Posterior vena cava (tissue), 2 donors: Measurements from ENCODE around the gene CEP85. TPM values are rescaled to one million over a fixed set of nuclear protein-coding genes. Genes with fewer than 3 reads are reported as not detected.
"Not testable (repeated sequence)": the region's sequence is repeated elsewhere in the genome, so short reads cannot be mapped to it uniquely, and the experiment has no call there.

Experiments used
- DNase-seq: peaks from one replicate; pipeline ENCODE4 v3.0.0-alpha.2; 2020; ENCODE audit warnings: low spot score
- intact Hi-C, 2 donors: fragments of 100-400 bp; cut with DNase I; formaldehyde crosslinking; loops; one replicate each; pipeline versions ENCODE4 v1.14.1 to v1.14.2; 2022 to 2023
- total RNA-seq, 2 donors: library from RNA; stranded (reverse); fragmentation: NEBNext Ultra II Directional; extraction: Animal tissue kit (Norgen Biotek cat#: 25700); gene quantifications; one replicate each; pipeline ENCODE4 v1.2.1, GENCODE V29; 2021
- donor health status: DM: yes; HTN: yes; CAD: no.
- donor health status: DM: yes; HTN: yes; CAD: no.

Gene CEP85
- total RNA-seq, 2 donors from 2014 or later = 2.8 to 3.7 TPM

DNA sequence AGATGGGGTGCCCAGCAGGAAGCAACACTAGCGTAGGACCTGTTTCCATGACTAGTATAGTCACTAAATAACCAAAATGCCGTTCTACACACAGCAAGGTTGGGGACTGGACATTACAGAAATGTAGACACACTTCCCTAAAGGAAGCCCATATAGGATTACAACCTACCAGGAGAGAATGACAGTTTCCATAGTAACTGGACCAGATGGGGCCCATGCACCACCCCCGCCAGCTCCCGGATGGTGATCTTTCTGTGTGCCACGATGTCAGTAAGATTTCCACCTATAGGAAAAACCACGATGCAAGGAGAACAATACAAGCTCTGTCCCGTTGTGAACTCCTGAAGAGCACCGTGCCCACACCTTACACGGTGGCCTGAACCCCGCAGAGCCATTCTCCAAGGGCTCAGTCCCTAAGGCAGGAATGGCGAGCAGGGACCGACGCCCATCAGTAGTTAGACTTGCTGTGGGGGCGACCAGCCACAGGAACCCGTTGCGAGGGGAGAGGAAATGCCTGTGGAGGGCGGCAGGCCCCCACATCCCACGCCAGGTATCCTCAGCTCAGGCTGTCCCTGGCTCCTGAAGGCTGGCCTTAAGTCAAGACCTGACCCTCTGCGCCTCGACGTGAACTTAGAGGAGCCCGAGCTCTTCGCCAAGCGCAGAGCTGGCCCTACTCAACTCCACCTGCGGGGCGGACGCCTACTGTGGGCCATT, 13.6 kb upstream of the CEP85 start:
- peak; percentile 65 for DNase-seq
- intact Hi-C loops = no loop called here

DNA sequence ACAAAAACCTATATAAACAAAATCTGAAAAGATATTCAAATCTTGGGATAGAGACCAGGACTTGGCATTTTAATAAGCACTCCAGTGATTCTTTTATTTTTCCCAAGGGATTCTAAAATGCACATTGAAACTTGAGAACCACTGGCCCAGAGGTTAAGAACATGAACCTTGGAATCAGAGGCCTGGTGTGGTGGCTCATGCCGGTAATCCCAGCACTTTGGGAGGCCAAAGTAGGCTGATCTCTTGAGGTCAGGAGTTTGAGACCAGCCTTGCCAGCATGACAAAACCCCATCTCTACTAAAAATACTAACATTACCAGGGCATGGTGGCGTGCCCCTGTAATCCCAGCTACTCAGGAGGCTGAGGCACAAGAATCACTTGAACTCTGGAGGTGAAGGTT, 12.9 kb upstream of the CEP85 start:
- intact Hi-C loops = no loop called here
- peak; percentile 10 for DNase-seq

DNA sequence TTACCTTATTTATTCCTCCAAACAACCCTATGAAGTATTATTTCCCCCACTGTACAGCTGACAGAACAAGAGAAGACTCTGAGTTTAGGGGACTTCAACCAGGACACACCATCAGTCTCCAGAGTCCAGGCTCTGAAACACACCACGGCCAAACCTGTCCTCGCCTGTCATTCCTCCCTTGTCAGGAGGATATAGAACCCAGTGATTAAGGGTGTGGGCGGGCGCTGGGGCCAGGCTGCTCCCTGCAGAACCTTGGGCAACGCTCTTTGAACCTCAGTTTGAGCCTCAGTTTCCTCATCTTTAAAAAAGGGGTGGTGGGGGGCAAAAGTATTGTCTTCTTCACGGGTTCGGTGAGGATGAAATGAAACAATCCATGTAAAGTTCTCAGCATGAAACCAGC, 9.4 kb upstream of the CEP85 start:
- peak; percentile 52 for DNase-seq
- intact Hi-C loops = no loop called here

DNA sequence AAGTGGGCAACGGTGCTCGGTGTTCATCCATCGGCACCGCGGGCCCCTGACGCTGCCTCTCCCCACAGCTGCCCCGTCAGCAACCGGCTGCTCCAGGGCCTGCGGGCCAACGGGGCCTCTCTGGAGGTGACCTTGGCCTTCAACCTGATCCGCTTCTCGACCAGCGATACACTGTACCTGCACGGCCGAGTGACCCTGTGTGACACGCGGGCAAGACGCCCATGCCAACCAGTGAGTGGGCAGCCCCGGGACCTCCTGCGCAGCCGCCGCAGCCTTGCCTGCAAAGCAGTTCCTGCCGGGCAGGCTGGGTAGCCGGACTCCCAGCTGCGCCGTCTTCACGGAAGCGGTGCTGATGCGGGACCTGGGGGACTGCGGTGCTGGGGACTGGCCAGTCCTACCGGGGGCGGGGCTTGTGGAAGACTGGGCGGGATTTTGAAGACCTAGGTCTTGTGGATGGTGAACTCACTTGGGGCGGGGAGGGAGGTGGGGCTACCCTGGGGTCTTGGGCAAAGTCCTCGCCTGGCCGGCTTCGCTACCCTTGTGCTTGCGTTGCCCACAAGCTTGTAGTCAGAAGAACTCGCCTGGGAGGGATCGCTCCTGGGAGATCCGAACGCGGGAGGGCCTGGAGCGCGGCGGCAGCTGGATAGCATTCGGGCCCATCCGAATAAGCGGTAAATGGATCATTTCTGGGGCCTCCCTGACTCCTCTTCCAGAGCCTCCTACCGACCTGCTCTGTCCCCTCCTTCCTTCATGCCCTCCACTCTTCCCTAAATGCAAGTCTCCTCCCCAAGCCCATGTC, 8.8 kb upstream of the CEP85 start:
- intact Hi-C loops = no loop called here
- DNase-seq = peak; percentile 87

DNA sequence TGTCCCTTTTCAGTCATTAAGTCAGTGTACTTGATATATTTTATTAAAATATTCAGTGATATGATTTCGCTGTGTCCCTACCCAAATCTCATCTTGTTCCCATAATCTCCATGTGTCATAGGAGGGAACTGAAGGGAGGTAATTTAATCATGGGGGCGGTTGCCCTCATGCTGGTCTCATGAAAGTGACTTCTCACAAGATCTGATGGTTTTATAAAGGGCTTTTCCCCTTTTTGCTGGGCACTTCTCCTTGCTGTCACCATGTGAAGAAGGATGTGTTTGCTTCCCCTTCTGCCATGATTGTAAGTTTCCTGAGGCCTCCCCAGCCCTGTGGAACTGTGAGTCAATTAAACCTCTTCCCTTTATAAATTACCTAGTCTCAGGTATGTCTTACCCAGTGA, 3.3 kb upstream of the CEP85 start:
- DNase-seq, intact Hi-C loops: not testable (repeated sequence)

DNA sequence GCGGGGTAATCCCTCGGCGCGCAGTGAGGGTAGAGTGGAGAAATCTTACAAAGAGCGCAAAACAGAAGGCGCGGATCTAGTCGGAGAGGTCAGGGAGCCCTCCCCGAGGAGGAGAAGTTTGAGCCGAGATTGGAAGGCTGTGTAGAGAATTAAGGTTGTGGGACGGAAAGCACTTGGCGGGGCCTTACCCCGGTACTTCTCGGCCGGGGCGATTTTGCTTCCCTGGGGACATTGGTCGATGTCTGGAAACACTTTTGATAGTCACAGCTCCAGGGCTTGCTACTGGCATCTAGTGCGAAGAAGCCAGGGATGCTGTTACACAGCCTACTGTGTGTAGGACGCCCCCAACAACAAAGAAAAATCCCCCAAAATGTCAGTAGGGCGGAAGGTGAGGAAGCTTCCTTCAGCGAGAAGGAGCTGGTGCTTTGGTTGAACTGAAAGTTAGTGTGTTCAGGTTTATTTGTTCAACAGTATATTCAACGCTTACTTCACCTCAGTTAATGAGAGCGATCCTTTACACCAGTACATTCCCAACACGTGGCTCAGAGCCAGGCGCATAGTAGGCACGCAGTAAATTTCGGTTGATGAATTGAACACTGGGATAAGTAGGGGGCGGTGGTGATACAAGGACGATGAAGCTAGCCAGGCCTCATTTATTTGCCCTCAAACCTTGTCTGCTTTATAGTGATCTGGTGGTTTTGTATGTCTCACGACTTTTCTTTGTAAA, 807 bp downstream of the CEP85 start:
- DNase-seq = no peak
- intact Hi-C loops = no loop called here

DNA sequence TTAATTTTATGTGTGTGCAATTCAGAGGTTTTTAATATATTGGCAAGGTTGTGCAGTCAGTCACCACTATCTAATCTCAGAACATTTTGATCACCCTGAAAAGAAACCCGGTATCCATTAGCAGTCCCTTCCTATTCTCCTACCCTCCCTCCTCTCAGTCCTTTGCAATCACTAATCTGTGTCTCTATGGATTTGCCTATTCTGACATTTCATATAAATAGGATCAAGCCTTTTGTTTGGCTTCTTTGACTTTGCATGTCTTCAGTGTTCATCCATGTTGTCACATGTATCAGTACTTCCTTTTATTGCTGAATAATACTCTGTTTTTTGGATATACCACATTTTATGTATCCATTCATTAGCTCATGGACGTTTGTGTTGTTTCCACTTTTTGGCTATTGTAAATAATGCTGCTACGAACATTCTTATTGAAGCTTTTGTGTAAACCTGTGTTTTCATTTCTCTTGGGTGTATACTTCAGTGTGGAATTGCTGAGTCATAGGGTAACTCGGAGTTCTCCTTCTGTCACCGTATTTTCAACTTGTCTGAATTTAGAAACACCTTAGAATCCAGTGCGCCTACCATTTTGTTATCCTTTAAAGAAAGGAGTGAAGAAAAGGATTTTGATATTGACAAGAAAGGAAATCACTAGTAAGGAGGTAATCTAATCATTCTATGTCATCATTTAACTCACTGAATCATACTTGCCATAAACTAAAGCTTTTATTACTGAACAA, 3.4 kb downstream of the CEP85 start:
- no peak for DNase-seq
- intact Hi-C loops = no loop called here

DNA sequence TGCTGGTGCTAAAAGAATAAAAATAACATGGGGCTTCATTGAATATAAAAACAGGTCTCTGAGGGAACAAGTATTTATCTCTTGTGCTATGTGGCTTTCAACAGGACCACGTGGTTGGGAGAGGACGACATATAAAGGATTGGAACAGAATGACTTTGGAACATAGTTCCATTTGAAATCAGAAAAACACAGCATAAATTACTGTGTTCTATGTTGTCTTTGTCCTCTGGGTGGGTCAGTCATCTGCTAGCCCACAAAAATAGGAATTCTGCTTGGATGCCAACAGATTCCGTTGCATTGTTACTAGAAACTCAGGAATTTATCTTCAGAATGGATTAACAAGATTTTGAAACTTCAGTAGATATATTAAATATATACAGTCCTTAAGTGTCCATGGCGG, 5.9 kb downstream of the CEP85 start:
- no peak for DNase-seq
- intact Hi-C loops = no loop called here

DNA sequence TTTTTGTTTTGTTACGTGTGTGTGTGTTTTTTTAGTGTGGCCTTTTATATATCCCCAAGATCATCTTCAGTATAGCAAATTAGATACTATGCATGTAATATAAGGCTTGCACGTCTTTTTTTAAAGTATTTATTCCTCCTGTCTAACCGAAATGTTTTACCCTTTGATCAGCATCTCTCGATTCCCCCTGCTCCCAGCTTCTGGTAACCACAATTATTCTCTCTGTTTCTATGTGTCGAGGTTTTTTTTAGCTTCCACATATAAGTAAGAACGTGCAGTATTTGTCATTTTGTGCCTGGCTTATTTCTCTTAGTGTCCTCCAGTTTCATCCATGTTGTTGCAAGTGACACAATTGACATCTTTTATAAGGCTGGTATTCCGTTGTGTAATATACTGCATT, 18.7 kb downstream of the CEP85 start:
- no peak for DNase-seq
- intact Hi-C loops = no loop called here

DNA sequence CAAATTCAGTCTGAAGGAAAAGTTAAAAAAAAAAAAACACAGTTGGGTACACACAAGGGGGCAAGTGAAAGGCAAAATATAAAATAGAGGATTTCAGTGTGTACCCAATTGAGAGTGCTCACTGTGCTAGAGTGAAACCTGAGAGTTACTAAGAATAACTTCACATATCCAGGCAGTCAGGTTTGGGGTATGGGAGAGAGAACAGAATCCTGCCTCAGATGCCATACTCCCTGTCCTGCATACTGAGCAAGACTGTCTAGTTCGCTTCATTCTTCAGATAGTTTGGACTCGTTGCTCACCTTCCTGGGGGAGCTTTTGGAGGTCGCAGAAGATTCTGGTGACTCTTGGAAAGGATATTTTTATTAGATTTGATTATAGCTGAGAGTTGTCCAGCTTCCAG, 20.4 kb downstream of the CEP85 start:
- DNase-seq = no peak
- intact Hi-C loops = no loop called here

DNA sequence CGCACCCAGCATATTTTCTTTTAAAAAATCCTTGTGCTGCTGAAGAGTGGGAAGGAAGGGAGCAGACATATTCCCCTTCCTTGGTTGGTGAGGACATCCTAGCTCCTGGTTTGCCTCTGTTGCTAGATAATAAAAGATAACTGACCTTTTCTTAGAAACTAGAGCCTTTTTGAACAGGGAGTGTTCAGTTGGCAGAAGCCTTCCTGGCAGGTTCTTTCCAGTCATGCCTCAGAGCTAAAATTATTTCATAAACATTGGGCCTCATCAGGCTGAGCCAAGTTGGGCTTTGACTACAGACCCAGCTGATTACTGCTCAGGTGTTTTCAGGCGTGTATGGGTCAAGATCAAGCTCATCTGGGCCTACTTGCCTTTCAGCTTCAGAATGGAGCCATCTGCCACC, 23.2 kb downstream of the CEP85 start:
- no peak for DNase-seq
- intact Hi-C loops = no loop called here

DNA sequence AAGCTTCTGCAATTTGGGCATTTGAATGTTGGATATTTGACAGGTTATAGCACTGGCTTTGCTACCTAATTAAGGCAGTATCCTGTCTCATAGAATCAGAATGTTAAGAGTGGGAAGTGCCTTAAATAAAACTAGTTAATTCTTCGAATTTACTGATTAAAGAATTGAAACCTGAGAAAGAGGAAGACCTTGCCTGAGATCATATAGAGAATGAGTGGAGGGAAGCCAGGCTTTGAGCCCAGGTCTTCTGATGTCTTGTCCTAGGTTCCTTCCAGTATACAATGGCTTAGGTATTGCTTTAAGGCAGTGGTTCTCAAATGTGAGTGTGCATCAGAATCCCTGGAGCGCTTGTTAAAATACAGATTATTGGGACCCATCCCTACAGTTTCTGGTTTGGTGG, 25.0 kb downstream of the CEP85 start:
- intact Hi-C loops = no loop called here
- no peak for DNase-seq

DNA sequence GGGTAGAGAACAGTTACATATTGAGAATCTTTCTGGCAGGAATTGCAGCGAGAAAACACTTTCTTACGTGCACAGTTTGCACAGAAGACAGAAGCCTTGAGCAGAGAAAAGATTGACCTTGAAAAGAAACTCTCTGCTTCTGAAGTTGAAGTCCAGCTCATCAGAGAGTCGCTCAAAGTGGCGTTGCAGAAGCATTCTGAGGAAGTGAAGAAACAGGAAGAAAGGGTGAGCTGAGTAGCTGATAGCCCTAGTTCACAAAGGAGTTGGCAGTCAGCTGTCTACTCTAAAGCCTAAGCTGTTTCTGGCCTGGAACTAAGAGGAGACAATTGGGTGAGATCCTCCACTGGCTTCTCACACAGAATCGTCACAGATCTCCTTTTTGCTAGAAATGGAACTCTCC, 25.6 kb downstream of the CEP85 start:
- no peak for DNase-seq
- intact Hi-C loops = no loop called here

DNA sequence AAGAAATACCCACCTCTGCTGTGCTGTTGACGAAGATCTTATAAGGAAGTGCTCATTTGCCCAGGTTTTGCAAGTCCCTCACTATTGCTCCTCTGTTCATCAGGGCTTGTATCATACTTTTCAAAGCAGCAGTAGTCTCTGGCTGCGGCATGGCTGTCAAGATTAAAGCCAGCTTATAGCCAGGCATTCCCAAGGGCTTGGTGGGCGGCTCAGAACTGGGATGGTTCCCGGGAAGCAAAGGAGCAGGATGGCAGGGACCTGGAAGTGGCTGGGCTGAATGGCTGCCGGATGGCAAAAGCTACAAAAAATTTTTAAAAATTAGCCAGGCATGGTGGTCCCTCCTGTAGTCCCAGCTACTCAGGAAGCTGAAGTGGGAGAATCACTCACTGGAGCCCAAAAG, 29.2 kb downstream of the CEP85 start:
- DNase-seq = no peak
- intact Hi-C loops = no loop called here

DNA sequence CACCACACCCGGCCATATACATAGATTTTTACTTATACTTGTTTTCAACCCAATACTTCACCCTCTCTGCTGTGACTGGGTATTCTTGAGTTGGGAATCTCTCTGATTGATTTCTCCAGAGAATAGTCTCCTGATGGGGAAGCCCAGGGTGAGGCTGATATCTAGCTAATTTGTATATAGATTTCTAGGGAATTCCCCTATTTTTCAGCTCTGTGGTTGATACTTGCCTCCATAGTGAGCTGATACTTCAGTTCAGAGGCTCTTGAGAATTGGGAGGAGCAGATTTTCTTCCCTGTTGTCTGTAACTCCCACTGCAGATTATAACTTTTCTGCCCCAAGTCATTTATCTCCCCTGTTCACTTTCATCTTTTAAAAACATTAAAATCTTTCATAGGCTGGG, 31.4 kb downstream of the CEP85 start:
- no peak for DNase-seq

DNA sequence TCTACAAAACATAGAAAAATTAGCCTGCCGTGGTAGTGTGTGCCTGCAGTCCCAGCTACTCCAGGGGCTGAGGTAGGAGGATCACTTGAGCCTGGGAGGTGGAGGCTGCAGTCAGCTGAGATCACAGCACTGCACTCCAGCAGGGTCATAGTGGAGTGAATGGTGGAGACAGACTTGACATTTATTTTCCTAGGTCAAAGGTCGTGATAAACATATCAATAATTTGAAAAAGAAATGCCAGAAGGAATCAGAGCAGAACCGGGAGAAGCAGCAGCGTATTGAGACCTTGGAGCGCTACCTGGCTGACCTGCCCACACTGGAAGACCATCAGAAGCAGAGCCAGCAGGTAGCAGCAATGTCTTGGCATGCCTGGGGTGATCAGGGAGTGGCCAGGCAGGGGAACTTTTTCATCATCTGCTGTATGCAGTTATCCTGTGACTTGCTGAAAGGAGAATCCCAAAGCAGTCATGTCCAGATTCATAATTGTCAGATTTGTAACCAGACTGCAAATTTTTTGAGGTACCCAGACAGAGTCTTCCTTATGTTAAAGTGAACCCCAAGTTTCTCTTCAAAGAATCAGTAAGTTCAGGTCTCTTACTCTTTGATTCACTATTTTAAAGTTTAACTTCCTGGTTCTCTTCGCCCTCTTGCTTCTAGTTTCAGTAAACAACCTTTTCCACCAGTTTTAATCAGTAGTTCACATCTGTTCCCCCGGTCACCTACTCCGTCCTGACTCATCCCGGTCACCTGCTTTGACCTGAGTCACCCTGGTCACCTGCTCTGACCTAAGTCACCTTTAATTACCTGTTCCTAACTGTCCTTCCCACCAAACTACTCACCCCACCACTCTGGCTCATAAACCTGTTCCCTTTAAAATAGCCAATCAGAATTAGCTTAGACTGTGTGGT, 34.5 kb downstream of the CEP85 start:
- no peak for DNase-seq
- intact Hi-C loops = no loop called here

More for the DNA sequence above, 31.4 kb downstream of the CEP85 start:
- intact Hi-C loops = no loop called here

DNA sequence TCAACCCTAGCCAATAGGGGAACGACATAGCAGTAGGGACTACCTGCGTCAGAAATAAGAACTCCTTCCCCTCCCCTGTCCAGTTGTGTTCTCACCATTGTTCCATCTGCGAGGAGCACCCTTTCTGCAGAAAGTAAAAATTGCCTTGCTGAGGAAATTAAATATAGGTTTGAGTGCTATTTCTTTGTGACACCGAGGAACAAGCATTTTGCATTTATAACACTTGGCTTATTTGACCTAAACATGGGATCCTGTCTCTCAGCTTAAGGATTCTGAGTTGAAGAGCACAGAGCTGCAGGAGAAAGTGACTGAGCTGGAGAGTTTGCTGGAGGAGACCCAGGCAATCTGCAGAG, 35.2 kb downstream of the CEP85 start:
- intact Hi-C loops = no loop called here
- DNase-seq = no peak

DNA sequence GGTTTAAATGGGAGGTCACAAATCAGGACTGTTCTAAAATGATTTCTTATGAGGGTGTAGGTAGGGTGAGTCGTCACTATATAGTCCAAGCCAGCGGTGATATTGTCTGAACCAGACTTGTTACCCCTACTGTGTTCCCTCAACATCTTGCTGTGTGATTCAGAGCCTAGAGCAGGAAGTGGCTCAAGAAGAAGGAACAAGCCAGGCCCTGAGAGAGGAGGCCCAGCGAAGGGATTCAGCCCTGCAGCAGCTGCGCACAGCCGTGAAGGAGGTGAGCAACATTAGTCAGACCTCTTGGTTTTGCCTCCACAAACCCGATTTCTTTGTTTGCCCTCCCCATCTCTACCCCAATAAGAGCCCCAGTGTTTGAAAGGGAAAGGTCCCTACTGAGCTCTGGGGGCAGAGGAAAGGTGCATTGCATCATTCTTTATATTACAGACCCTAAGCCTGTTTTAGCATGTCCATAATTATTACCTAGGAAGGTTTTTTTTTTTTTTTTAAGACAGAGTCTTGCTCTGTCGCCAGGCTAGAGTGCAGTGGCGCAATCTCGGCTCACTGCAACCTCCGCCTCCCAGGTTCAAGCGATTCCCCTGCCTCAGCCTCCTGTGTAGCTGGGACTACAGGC, 40.9 kb downstream of the CEP85 start:
- intact Hi-C loops = loop anchor here (2.0 to 5.0 kb wide), 2 partner anchors 47 to 48 kb away; no protein-coding TSS in a partner anchor

More for the DNA sequence above, 40.9 kb downstream of the CEP85 start:
- DNase-seq = no peak
